ENCODE data around the gene ULBP3.

The ULBP3 gene

DNA sequence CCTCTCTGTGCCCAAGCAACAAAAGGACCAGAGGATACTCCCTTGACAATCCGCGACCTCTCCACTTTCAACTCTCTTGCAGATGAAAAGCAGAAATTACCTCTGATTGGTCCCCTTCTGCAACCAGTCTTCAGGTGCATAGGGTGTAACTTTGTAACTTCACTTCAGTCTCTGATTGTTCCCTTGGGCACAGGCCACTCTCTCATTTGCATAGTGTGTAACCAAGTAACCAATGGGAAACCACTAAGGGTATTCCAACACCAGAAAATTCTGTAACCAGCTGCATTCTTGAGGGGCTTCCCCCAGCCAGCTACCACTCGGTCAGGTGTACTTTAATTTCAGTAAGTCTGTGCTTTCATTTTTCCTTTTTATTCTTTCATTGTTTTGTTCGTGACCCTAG, 39.2 kb downstream of the ULBP3 start:
- DNase-seq (ENCODE audit: low read depth), result no peak
- TF ChIP-seq MAX (IDR thresholded peaks at IDR 0.05; ENCODE audit: low read depth, low read length) (no peak), CTCF (IDR thresholded peaks at IDR 0.05; ENCODE audit: low read depth, low read length) (no peak), POLR2A (IDR thresholded peaks at IDR 0.05; ENCODE audit: extremely low read depth, insufficient read length) (no peak), MYC (IDR thresholded peaks at IDR 0.05; ENCODE audit: low read depth, low read length) (no peak)
- no peak overlapping the region for H3K4me3 ChIP-seq (ENCODE audit: low read depth, low read length)

GRCh38 chr6:150029276-150029675, 39.6 kb downstream of the ULBP3 start:
- H3K4me3 ChIP-seq (ENCODE audit: low read depth, low read length), result no peak overlapping the region
- no peak for DNase-seq (ENCODE audit: low read depth)
- TF ChIP-seq MYC (IDR thresholded peaks at IDR 0.05; ENCODE audit: low read depth, low read length) (no peak), MAX (IDR thresholded peaks at IDR 0.05; ENCODE audit: low read depth, low read length) (no peak), POLR2A (IDR thresholded peaks at IDR 0.05; ENCODE audit: extremely low read depth, insufficient read length) (no peak), CTCF (IDR thresholded peaks at IDR 0.05; ENCODE audit: low read depth, low read length) (no peak)

GRCh38 chr6:150028799-150029198, 40.1 kb downstream of the ULBP3 start:
- no peak overlapping the region for H3K4me3 ChIP-seq (ENCODE audit: low read depth, low read length)
- no peak for TF ChIP-seq MYC (IDR thresholded peaks at IDR 0.05; ENCODE audit: low read depth, low read length)
- no peak for DNase-seq (ENCODE audit: low read depth)

DNA sequence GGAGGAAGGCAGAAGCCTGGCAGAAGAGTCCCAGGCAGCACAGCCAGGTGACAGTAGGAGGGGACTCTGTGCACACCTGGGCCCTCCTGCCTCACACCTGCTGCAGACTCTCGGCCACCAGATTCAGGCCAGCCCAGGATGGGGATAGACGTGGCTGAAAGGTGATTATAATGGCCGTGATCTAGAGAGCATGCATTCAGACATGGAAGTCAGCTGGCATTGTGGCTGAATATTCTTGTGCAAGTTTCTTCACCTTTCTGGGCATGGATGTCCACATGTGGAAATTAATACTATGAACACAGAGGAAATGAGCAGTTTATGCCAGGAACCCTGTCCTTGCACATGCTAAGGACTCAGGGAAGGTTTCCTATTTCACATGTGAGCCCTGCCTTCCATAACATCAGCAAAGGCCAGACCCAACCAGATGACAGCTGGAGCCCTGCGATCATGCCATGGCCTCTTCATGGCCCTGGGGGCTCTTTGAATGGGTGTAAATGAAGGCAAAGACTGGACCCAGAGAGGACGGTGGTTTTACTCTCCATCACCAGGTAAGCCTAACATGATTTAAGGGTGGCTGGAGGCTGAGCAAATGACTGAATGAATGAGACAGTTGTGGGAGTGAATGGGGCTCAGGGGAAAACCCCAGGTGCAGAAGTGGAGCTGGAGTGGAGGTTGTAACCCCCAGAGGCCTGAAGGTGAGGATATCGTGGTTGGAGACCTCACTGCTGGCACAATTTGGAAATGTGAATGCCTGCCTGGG, 40.9 kb downstream of the ULBP3 start:
- no peak for TF ChIP-seq MAX (IDR thresholded peaks at IDR 0.05; ENCODE audit: low read depth, low read length)
- TF ChIP-seq CTCF (IDR thresholded peaks at IDR 0.05; ENCODE audit: low read depth, low read length), result no peak
- no peak for TF ChIP-seq MYC (IDR thresholded peaks at IDR 0.05; ENCODE audit: low read depth, low read length)
- TF ChIP-seq POLR2A (IDR thresholded peaks at IDR 0.05; ENCODE audit: extremely low read depth, insufficient read length), result no peak
- no peak for DNase-seq (ENCODE audit: low read depth)
- no peak overlapping the region for H3K4me3 ChIP-seq (ENCODE audit: low read depth, low read length)

- DNase-seq (ENCODE audit: low read depth), result no peak
- H3K4me3 ChIP-seq (ENCODE audit: low read depth, low read length), result no peak overlapping the region
- TF ChIP-seq CTCF (IDR thresholded peaks at IDR 0.05; ENCODE audit: low read depth, low read length), result no peak
- TF ChIP-seq MAX (IDR thresholded peaks at IDR 0.05; ENCODE audit: low read depth, low read length), result no peak
- TF ChIP-seq MYC (IDR thresholded peaks at IDR 0.05; ENCODE audit: low read depth, low read length), result no peak
- no peak for TF ChIP-seq POLR2A (IDR thresholded peaks at IDR 0.05; ENCODE audit: extremely low read depth, insufficient read length)
These were observed 41.7 kb downstream of the ULBP3 start for GRCh38 chr6:150026976-150027805.

- TF ChIP-seq MAX (IDR thresholded peaks at IDR 0.05; ENCODE audit: low read depth, low read length), result no peak
- TF ChIP-seq MYC (IDR thresholded peaks at IDR 0.05; ENCODE audit: low read depth, low read length), result no peak
- TF ChIP-seq POLR2A (IDR thresholded peaks at IDR 0.05; ENCODE audit: extremely low read depth, insufficient read length), result no peak
- TF ChIP-seq CTCF (IDR thresholded peaks at IDR 0.05; ENCODE audit: low read depth, low read length), result no peak
These were observed 43.6 kb downstream of the ULBP3 start, which contains the start of gene RAET1L for GRCh38 chr6:150025201-150025917. Gene RAET1L (minus strand): TSS chr6:150025532. CDS start chr6:150025471, 61 bp downstream.

More at GRCh38 chr6:150025201-150025917, 43.6 kb downstream of the ULBP3 start, which contains the start of gene RAET1L:
- no peak within 1 kb of the TSS for H3K4me3 ChIP-seq (ENCODE audit: low read depth, low read length)
- no peak for DNase-seq (ENCODE audit: low read depth)

Measured in NB4 (cell line).